DOHH2 (cell line): Measurements from ENCODE around the gene SYT1.

Experiments used
- EZH2phosphoT487 ChIP-seq: fragments of 200-600 bp; sonication (generic); IDR thresholded peaks from 2 replicates; pipeline ENCODE4 v1.6.1; 2017; ENCODE audit warnings: borderline replicate concordance, mild to moderate bottlenecking, antibody characterized with exemption, low read length, moderate library complexity, mixed read lengths
- TF ChIP-seq, protein P1 (sequence below): fragments of 200-600 bp; sonication (generic); IDR thresholded peaks from one replicate; pipeline ENCODE4 v1.5.1; 2014; ENCODE audit warnings: antibody characterized with exemption, mild to moderate bottlenecking, low read depth, low read length; ENCODE audit not compliant: poor library complexity, severe bottlenecking

DNA sequence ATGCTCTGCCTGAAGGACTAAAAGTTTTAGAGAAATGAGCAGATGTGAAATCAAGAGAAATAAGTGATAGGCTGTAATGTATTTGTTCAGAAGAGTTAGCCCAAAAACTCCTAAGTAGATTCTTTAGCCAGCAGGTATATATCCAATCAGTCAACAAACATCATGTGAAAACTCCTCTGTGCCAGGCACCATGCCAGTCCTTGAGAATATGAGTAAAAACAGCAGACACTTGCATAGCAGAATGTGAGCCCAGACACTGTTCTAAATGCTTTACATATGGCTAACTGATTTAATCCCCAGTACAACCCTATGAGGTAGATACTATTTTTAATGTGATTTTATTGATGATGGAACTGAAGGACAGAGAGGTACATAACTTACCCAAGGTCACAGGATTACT lies 496.4 kb downstream of the SYT1 start:
- TF ChIP-seq EZH2phosphoT487: no peak
- TF ChIP-seq, protein P1, sequence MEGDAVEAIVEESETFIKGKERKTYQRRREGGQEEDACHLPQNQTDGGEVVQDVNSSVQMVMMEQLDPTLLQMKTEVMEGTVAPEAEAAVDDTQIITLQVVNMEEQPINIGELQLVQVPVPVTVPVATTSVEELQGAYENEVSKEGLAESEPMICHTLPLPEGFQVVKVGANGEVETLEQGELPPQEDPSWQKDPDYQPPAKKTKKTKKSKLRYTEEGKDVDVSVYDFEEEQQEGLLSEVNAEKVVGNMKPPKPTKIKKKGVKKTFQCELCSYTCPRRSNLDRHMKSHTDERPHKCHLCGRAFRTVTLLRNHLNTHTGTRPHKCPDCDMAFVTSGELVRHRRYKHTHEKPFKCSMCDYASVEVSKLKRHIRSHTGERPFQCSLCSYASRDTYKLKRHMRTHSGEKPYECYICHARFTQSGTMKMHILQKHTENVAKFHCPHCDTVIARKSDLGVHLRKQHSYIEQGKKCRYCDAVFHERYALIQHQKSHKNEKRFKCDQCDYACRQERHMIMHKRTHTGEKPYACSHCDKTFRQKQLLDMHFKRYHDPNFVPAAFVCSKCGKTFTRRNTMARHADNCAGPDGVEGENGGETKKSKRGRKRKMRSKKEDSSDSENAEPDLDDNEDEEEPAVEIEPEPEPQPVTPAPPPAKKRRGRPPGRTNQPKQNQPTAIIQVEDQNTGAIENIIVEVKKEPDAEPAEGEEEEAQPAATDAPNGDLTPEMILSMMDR: no peak
